ENCODE results near the gene CEBPZ.

- TF ChIP-seq POLR2A (IDR thresholded peaks at IDR 0.05) (no peak), EP300 (IDR thresholded peaks at IDR 0.05) (no peak)
- TF ChIP-seq, protein P1, sequence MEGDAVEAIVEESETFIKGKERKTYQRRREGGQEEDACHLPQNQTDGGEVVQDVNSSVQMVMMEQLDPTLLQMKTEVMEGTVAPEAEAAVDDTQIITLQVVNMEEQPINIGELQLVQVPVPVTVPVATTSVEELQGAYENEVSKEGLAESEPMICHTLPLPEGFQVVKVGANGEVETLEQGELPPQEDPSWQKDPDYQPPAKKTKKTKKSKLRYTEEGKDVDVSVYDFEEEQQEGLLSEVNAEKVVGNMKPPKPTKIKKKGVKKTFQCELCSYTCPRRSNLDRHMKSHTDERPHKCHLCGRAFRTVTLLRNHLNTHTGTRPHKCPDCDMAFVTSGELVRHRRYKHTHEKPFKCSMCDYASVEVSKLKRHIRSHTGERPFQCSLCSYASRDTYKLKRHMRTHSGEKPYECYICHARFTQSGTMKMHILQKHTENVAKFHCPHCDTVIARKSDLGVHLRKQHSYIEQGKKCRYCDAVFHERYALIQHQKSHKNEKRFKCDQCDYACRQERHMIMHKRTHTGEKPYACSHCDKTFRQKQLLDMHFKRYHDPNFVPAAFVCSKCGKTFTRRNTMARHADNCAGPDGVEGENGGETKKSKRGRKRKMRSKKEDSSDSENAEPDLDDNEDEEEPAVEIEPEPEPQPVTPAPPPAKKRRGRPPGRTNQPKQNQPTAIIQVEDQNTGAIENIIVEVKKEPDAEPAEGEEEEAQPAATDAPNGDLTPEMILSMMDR (IDR thresholded peaks at IDR 0.05): no peak
Measured at GRCh38 chr2:37181726-37182684, 49.4 kb downstream of the CEBPZ start.

Measured in suprapubic skin (tissue), 3 donors.